GM10266 (cell line): ENCODE results near the gene ARL10.

Source experiments
- DNase-seq: peaks from one replicate; pipeline ENCODE4 v3.0.0; 2012; ENCODE audit errors: extremely low spot score
- TF ChIP-seq, protein P1 (sequence below): IDR thresholded peaks from 2 replicates; pipeline ENCODE4 v1.5.1; 2012; ENCODE audit warnings: mild to moderate bottlenecking, low read depth; ENCODE audit not compliant: control insufficient read depth, insufficient read depth; ENCODE audit errors: missing control alignments

Gene ARL10

DNA sequence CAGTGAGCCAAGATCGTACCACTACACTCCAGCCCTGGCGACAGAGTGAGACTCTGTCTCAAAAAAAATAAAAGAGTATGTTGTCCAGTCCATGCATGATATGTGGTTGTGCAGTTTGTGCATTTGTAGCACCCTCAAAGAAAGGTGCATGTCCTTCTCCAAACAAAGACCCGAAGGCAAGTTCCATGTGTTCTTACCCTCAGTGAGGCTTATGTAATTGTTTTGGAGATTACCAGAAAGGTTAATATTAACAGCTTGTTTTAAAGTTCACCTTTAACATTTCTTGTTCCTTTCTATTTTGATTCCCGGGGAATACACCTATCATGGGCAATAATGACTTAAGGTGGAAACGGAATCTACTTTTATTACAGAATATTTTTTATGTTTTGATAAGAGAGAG is 26.0 kb upstream of the ARL10 start:
- TF ChIP-seq, protein P1, sequence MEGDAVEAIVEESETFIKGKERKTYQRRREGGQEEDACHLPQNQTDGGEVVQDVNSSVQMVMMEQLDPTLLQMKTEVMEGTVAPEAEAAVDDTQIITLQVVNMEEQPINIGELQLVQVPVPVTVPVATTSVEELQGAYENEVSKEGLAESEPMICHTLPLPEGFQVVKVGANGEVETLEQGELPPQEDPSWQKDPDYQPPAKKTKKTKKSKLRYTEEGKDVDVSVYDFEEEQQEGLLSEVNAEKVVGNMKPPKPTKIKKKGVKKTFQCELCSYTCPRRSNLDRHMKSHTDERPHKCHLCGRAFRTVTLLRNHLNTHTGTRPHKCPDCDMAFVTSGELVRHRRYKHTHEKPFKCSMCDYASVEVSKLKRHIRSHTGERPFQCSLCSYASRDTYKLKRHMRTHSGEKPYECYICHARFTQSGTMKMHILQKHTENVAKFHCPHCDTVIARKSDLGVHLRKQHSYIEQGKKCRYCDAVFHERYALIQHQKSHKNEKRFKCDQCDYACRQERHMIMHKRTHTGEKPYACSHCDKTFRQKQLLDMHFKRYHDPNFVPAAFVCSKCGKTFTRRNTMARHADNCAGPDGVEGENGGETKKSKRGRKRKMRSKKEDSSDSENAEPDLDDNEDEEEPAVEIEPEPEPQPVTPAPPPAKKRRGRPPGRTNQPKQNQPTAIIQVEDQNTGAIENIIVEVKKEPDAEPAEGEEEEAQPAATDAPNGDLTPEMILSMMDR, result no peak
- no peak for DNase-seq

DNA sequence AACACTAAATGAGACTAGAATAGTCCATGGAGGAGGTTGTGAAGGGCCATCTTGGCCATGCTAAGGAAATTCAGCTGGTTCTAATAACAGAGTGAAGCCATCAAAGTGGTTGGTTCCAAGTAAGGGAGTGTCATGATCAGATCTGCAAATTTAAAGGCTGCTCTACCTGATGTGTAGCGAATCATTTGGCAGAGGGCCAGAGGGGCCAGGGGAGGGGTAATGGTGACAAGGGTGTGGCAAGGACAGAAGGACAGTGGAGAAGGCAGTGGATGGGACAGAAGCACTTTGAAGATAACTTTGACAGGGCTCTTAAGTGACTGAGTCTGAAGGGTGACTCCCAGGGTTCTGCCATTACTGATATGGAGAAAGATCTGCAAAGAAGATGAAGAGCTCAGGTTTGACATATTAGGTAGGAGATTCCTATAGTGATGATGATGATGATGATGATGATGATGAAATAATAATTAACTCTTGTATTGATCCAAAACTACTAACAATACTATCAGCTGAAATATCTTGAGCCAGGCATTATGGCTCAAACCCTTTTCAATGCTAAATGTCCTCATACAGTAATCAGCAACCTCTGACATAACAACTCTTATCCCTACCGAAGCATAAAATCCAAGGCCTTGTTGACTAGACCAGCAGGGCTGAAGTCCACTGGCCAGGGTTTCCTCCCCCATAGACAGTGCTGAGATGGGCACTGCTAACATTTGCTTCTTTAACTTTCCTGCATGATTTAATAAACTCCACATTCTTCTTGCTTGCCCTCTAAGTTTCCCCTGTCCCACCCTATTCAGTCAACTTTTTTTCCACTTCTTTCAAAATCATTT is 23.7 kb upstream of the ARL10 start:
- TF ChIP-seq, protein P1, result no peak
- DNase-seq, result no peak

DNA sequence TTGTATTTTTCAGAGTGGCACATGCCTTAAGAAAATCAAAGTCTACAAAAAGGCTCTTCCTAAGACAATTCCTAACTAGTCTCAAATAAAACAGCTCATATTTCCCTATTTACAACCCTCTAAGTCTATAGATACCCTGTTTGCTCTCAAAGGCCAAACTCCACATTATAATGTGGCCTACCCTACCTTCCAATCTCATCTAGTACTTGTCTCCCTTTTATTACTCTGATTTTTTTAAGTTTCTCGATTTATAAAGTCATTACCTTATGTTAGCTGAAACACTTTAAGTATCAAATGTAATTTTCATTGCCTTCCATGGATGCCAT is 23.2 kb upstream of the ARL10 start:
- TF ChIP-seq, protein P1, result no peak
- no peak for DNase-seq

DNA sequence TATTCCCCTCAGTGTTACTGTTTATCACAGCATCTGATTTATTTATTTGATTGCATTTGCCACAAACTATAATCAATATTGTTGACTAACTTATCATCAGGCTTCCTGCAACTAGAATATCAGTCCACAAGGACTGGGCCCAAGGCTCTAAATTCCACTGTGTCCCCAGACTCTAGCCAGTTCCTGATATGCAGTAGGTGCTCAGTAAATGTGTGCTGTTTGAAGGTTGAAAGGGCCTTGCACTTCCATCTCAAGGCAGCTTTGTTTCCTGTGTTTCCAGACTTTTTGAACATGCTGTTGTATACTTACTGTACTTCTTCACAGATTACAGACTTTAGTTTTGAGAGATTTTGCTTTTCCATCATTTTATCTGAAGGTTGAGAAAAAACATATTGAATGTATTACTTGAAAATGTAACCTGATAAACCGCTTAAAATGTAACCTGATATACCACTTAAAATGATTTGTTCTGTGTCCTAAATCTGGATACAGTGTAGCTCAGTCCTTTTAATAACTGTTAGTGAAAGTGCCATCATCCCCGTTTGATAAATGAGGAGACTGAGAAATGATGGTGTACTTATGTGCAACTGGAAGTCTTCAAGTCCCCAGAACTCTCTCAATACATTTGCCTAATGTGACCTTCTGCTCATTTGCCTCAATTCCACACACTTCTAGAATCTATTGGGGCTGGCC is 22.4 kb upstream of the ARL10 start:
- TF ChIP-seq, protein P1, result no peak
- no peak for DNase-seq

DNA sequence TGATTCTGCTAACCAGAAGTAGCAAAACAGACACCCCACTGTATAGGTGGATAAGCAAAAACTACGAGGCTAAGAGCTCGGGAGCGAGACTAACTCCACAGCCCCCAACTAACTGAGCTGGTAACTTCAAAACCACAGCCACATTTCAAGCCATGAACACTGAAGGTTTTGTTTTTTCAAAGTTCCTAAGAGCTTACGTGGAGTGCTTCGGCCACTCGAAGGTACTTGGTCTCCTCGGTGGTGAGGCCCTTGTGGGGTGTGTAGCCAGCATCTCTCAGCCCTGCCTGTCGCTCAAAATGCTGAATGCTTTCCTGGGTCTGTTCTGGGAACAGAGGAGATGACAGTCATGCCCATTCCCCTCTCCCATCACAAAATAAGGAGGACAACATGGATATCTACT is 14.9 kb upstream of the ARL10 start:
- no peak for DNase-seq
- TF ChIP-seq, protein P1, result no peak

DNA sequence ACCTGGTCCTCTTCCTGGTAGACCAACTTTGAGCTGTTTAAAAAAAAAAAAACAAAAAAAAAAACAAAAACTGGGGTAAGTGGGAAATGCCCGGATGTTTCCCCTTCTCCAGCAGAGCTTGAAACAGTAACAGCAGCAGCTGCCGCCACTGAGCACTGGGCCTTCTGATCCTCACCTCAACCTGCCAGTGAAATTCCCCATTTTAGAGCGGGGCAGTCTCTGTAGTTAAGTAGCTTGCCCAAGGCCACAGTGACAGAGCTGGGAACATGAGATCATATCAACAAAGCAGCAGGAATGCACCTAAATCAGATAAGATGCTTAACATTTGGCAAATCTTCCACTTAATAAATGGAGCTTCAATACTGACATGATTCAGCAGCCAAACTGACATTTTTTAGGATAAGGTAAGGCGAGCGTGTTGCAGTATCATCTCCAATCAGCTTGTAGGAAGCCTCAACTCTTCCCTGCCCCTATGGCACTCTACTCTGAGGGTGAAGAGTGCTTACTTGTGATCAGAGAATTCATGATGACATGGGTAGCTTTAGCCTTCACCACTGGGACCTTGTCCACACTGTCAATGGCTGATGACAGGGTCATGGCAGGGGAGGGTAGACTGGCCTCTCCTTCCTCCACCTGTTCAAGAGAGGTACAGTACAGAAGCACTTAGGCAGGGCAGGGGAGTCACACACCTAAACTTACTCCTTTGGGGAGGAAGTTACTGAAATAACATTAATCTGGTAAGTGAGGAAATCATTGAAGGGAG is 13.0 kb upstream of the ARL10 start:
- TF ChIP-seq, protein P1, result no peak
- no peak for DNase-seq
